Keratinocyte (primary cell): ENCODE results near the gene SLC9A8. TPM values are rescaled to one million over a fixed set of nuclear protein-coding genes. Genes with fewer than 3 reads are reported as not detected.
"Not testable (repeated sequence)": the region's sequence is repeated elsewhere in the genome, so short reads cannot be mapped to it uniquely, and the experiment has no call there.

Experiments used
- DNase-seq: peaks from one replicate; pipeline ENCODE4 v3.0.0-alpha.2; 2011; ENCODE audit warnings: low read depth, missing footprints, low spot score
- FAIRE-seq: peaks from 2 replicates; lab custom pipeline; 2011; peaks lifted over from hg19 to GRCh38; lab: Jason Lieb, UNC
- H2AFZ ChIP-seq: 2 replicates; pipeline ENCODE4 v1.6.0; 2012; ENCODE audit warnings: low read length, control low read depth, inconsistent platforms; ENCODE audit not compliant: control insufficient read depth
- H3K27ac ChIP-seq: 2 replicates; pipeline ENCODE4 v1.5.1; 2011; ENCODE audit warnings: low read length; ENCODE audit not compliant: control insufficient read depth, insufficient read depth
- H3K27me3 ChIP-seq: 3 replicates; pipeline ENCODE4 v1.6.0; 2011; ENCODE audit warnings: low read length; ENCODE audit not compliant: control insufficient read depth, insufficient read depth; ENCODE audit errors: extremely low read depth
- H3K36me3 ChIP-seq, 2 experiments: 2 replicates in 1 of 2; 3 replicates in 1 of 2; pipeline ENCODE4 v1.5.1; 2011; ENCODE audit warnings: low read length in 2 of 2, mild to moderate bottlenecking in 1 of 2; ENCODE audit not compliant: control insufficient read depth in 2 of 2, insufficient read depth in 2 of 2; ENCODE audit errors: extremely low read depth in 1 of 2
- H3K4me1 ChIP-seq: 3 replicates; pipeline ENCODE4 v1.5.1; 2011; ENCODE audit warnings: low read length; ENCODE audit not compliant: control insufficient read depth, insufficient read depth; ENCODE audit errors: extremely low read depth
- H3K4me2 ChIP-seq: 3 replicates; pipeline ENCODE4 v1.6.0; 2011; ENCODE audit warnings: low read depth, low read length; ENCODE audit not compliant: control insufficient read depth, insufficient read depth; ENCODE audit errors: extremely low read depth
- H3K4me3 ChIP-seq, 3 experiments: fragments of 200-600 bp in 1 of 3; sonication (generic) in 1 of 3; 2 replicates in 2 of 3; 3 replicates in 1 of 3; pipeline ENCODE4 v1.5.1; 2011 to 2016; ENCODE audit warnings: low read length in 3 of 3, mild to moderate bottlenecking in 3 of 3, control low read depth in 2 of 3, inconsistent platforms in 1 of 3, low read depth in 1 of 3, mixed read lengths in 1 of 3, mixed run types in 1 of 3, moderate library complexity in 1 of 3; ENCODE audit not compliant: control insufficient read depth in 2 of 3, insufficient read depth in 2 of 3; ENCODE audit errors: extremely low read depth in 1 of 3
- H3K79me2 ChIP-seq: 2 replicates; pipeline ENCODE4 v1.6.0; 2012; ENCODE audit warnings: low read length; ENCODE audit not compliant: control insufficient read depth, insufficient read depth
- H3K9ac ChIP-seq: 3 replicates; pipeline ENCODE4 v1.6.0; 2011; ENCODE audit warnings: low read length; ENCODE audit not compliant: control insufficient read depth, insufficient read depth; ENCODE audit errors: extremely low read depth
- H3K9me1 ChIP-seq: 3 replicates; pipeline ENCODE4 v1.6.0; 2011; ENCODE audit warnings: low read length; ENCODE audit not compliant: control insufficient read depth, insufficient read depth; ENCODE audit errors: extremely low read depth
- H3K9me3 ChIP-seq: 2 replicates; pipeline ENCODE4 v1.5.1; 2012; ENCODE audit warnings: low read depth, low read length; ENCODE audit not compliant: control insufficient read depth
- H4K20me1 ChIP-seq: 3 replicates; pipeline ENCODE4 v1.6.0; 2011; ENCODE audit warnings: low read length; ENCODE audit not compliant: control insufficient read depth, insufficient read depth; ENCODE audit errors: extremely low read depth
- EZH2 ChIP-seq: IDR thresholded peaks from one replicate; pipeline ENCODE4 v1.6.1; 2012; ENCODE audit warnings: inconsistent platforms, mild to moderate bottlenecking, low read length, moderate library complexity
- dilution Hi-C: fragments of 300-500 bp; cut with MboI; formaldehyde crosslinking; loops from one replicate; pipeline ENCODE4 v1.7.0; 2020; ENCODE audit warnings: low sequenced_read_pairs; ENCODE audit not compliant: extremely low pct_ligation_motif_present
- polyA plus RNA-seq, 5 experiments: library from polyadenylated mRNA; depleted of rRNA in 3 of 5; stranded (reverse) in 3 of 5; stranded (forward) in 1 of 5; unstranded in 1 of 5; fragments of >200 nt; gene quantifications; 1 replicate in 1 of 5; 2 replicates in 3 of 5; 3 replicates in 1 of 5; pipeline versions ENCODE4 v1.2.1 to v1.2.3, GENCODE V29; 2011 to 2012; ENCODE audit warnings: missing spikeins in 2 of 5, low read depth in 1 of 5, low replicate concordance in 1 of 5
- TF ChIP-seq, protein P1 (sequence below), 3 experiments: IDR thresholded peaks in 1 of 3; conservative IDR thresholded peaks in 1 of 3; optimal IDR thresholded peaks in 1 of 3; 2 replicates in 2 of 3; 3 replicates in 1 of 3; pipeline versions ENCODE3 to v1.5.1; 2011; ENCODE audit warnings: low read length in 3 of 3, mild to moderate bottlenecking in 3 of 3, moderate library complexity in 2 of 3, control low read depth in 1 of 3, inconsistent platforms in 1 of 3; ENCODE audit not compliant: insufficient read depth in 2 of 3; ENCODE audit errors: extremely low read depth in 1 of 3

Gene SLC9A8
- polyA plus RNA-seq, 1 donor (not counting 4 experiments of a cell fraction or from before 2014, with no cell fraction given): 1.9 TPM

DNA sequence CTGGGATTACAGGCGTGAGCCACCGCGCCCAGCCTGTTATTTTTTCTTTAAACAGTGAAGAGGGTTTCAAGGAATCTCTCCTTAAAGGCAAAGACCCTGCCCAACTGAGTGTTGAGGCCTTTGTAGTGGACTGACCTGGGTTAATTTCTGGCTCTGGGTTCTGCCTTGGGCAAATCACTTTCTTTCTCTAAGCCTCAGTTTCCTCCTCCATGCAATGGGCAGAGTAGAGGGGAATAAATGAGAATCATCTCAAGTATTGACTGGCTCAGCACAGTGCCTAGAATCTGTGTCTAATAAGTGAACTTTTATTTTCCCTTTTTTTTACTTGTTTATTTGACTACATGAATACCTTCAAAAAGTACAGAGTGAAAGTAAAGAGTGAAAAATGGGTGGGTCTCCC, 31.0 kb upstream of the SLC9A8 start:
- dilution Hi-C loops: no loop called here
- no peak for FAIRE-seq
- H3K27ac ChIP-seq: no peak overlapping the region

DNA sequence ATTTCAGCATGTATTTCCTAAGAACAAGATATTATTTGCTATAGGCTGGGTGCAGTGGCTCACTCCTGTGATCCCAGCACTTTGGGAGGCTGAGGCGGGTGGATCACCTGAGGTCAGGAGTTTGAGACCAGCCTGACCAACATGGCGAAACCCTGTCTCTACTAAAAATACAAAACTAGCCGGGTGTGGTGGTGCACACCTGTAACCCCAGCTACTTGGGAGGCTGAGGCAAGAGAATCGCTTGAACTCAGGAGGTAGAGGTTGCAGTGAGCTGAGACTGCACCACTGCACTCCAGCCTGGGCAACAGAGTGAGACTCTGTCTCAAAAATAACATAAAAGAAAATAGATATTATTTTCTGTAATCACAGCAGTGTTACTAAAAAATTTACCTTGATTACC, 30.2 kb upstream of the SLC9A8 start:
- DNase-seq, H3K4me2 ChIP-seq, H3K9me3 ChIP-seq, H4K20me1 ChIP-seq, H3K36me3 ChIP-seq, H3K9ac ChIP-seq, FAIRE-seq, H3K27ac ChIP-seq, dilution Hi-C loops, H3K4me1 ChIP-seq, H3K27me3 ChIP-seq, H3K4me3 ChIP-seq, H2AFZ ChIP-seq, H3K79me2 ChIP-seq, H3K9me1 ChIP-seq: not testable (repeated sequence)

More for the DNA sequence above, 31.0 kb upstream of the SLC9A8 start:
- no peaks in the 10 kb centered on the region for H3K4me1 ChIP-seq
- TF ChIP-seq, protein P1, sequence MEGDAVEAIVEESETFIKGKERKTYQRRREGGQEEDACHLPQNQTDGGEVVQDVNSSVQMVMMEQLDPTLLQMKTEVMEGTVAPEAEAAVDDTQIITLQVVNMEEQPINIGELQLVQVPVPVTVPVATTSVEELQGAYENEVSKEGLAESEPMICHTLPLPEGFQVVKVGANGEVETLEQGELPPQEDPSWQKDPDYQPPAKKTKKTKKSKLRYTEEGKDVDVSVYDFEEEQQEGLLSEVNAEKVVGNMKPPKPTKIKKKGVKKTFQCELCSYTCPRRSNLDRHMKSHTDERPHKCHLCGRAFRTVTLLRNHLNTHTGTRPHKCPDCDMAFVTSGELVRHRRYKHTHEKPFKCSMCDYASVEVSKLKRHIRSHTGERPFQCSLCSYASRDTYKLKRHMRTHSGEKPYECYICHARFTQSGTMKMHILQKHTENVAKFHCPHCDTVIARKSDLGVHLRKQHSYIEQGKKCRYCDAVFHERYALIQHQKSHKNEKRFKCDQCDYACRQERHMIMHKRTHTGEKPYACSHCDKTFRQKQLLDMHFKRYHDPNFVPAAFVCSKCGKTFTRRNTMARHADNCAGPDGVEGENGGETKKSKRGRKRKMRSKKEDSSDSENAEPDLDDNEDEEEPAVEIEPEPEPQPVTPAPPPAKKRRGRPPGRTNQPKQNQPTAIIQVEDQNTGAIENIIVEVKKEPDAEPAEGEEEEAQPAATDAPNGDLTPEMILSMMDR (optimal IDR thresholded peaks at IDR 0.05 in 1 of 3, IDR thresholded peaks at IDR 0.05 in 1 of 3, conservative IDR thresholded peaks at IDR 0.05 in 1 of 3; ENCODE audit: extremely low read depth in 1 of 3, insufficient read depth in 2 of 3, low read length in 3 of 3): no peak
- TF ChIP-seq EZH2: no peak
- H3K4me2 ChIP-seq: no peak overlapping the region
- no peak for DNase-seq
- H3K9me3 ChIP-seq: no peaks in the 10 kb centered on the region
- no peaks in the 10 kb centered on the region for H3K36me3 ChIP-seq
- no peaks in the 10 kb centered on the region for H3K9me1 ChIP-seq
- no peaks in the 10 kb centered on the region for H3K79me2 ChIP-seq
- H3K4me3 ChIP-seq: no peak overlapping the region
- H3K9ac ChIP-seq: no peak overlapping the region
- H2AFZ ChIP-seq: no peak overlapping the region
- H3K27me3 ChIP-seq: no peaks in the 10 kb centered on the region
- no peaks in the 10 kb centered on the region for H4K20me1 ChIP-seq

DNA sequence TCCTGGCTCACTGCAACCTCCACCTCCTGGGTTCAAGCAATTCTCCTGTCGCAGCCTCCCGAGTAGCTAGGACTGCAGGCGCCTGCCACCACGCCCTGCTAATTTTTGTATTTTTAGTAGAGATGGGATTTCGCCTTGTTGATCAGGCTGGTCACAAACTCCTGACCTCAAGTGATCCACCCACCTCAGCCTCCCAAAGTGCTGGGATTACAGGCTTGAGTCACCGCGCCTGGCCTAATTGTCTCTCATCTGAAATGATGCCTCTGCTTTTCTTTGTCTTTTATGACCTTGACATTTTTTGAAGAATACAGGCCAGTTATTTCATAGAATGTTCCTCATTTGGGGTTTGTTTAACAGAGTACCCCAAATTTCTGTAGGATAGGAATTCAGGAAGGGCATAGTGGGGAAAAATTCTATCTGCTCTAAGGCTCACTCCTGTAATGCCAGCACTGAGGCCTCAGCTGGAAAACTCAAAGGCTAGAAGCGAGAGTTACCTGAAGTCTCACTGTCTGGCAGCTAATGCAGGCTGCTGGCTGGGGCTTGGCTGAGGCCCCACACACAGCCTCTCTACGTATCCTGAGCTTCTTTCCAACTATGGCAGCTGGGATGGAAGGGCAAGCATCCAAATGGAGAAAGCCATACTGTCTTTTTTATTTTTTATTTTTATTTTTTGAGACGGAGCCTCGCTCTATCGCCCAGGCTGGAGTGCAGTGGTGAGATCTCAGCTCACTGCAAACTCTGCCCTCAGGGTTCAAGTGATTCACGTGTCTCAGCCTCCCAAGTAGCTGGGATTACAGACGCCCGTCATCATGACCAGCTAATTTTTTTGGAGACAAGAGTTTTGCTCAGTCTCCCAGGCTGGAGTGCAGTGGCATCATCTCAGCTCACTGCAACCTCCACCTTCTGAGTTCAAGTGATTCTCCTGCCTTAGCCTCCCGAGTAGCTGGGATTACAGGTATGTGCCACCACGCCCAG, 29.3 kb upstream of the SLC9A8 start:
- H3K27ac ChIP-seq, dilution Hi-C loops, H4K20me1 ChIP-seq, H3K4me3 ChIP-seq, DNase-seq, H3K4me2 ChIP-seq, H3K9me3 ChIP-seq, H3K4me1 ChIP-seq, H3K36me3 ChIP-seq, H2AFZ ChIP-seq, H3K79me2 ChIP-seq, H3K27me3 ChIP-seq, H3K9ac ChIP-seq, H3K9me1 ChIP-seq, FAIRE-seq: not testable (repeated sequence)
